Cardiac septum (tissue), 1 donor: Measurements from ENCODE around the gene NAXE. TPM values are rescaled to one million over a fixed set of nuclear protein-coding genes. Genes with fewer than 3 reads are reported as not detected.

Source experiments
- DNase-seq: peaks from one replicate; pipeline ENCODE4 v3.0.0-alpha.2; 2020; ENCODE audit warnings: low spot score
- intact Hi-C: fragments of 100-400 bp; cut with DNase I; formaldehyde crosslinking; loops from one replicate; pipeline ENCODE4 v1.14.0; 2022
- total RNA-seq: library from RNA; stranded (reverse); fragmentation: NEBNext Ultra II Directional; extraction: Animal tissue kit (Norgen Biotek cat#: 25700); gene quantifications from one replicate; pipeline ENCODE4 v1.2.1, GENCODE V29; 2021
- donor health status: DM: no; HTN: no; CAD: no.

Gene NAXE
- total RNA-seq, 1 donor from 2014 or later = 91.4 TPM

DNA sequence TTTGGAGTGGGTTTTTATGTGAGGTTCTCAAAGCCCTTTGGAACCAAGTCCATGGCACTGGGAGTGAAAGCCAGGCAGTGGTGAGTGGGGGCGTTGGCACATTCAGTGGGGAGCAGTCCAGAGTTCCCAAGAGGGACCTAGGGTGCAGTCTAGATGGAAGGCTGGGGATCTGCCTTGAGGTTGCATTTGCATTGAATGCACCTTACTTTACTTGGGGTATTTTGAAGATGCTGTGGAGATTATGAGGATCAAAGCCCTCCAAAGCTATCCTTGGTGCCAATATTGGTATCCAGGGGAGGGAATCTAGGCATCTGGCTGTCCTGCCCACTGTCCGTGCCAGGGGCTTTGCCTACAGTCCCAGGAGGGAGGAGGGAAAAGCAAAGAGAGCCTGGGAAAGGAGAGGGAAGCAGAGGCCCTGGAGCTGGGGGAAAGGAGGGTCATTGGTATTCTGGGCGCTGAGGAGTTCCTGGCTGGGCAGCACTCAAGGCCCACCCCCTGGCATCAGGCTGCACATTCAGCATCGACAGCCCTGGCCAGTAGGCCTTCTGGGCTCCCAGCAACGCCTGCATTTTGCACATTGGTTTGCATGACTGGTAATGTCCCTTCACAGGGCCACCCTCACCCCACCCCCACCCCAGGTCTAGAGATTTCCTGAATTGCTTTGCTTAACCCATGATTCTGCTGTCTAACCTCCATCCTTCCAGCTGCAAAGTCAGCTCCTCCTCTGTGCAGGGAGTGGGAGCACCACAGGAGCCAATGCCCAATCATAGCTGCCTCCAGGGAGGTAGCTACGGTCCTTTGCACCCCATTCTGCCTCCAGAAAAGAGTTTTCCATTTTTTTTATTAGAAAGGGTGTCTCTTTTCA, 49.5 kb downstream of the NAXE start:
- no peak for DNase-seq
- intact Hi-C loops = no loop called here

DNA sequence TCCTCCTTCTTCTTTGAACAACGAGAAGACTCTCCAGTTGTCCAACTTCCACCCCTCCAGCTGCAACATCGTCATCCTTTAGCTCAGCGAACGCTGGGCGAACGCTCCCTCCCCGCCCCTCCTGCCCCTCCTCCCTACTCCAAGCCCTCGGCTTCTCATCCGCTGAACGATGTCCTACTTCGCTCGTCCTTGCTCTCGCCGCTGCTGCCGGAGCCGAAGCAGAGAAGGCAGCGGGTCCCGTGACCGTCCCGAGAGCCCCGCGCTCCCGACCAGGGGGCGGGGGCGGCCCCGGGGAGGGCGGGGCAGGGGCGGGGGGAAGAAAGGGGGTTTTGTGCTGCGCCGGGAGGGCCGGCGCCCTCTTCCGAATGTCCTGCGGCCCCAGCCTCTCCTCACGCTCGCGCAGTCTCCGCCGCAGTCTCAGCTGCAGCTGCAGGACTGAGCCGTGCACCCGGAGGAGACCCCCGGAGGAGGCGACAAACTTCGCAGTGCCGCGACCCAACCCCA, 50.2 kb downstream of the NAXE start, which contains the start of gene BCAN:
TSS of gene BCAN (plus strand) at position 357 of the 504 bp plus-strand sequence. CDS start 3,938 bp downstream, outside the sequence.
- no peak for DNase-seq
- intact Hi-C loops = no loop called here

- intact Hi-C loops = no loop called here
- DNase-seq = no peak
Measured at GRCh38 chr1:156642265-156643048, 50.9 kb downstream of the NAXE start.

DNA sequence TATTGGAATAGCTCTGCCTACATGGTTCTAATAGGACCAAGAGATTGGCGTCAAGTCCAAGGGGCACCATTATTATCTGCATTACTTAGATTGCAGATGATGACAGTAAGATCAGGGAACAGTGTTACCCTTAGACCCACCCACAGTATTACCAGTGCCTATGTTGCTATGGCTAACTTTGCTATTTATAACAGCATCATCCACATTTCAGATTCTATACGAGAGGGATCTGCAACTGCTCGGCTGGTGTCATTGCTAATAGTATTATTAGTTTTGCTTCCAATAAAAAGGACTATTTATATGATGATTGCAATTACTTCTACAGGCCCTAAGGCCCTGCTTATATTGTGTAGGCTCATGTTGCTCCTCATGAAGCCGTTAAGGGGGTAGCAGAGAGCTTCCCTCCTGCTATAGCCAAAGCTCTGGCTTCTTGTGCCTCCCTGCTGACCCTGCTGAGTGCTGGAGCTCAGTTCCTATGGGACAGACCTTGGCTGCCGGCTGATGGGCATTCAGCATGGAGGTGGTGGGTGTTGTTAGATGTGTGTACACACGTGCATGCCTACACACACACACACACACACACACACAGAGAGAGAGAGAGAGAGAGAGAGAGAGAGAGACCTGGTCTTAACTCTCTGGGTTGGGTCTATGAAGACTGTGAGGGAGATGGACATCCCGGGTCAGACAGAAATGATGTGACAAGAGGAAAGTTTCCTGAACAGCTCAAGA, 51.6 kb downstream of the NAXE start:
- no peak for DNase-seq

GRCh38 chr1:156643778-156644092, 52.2 kb downstream of the NAXE start:
- DNase-seq = no peak
- intact Hi-C loops = no loop called here

More for the DNA sequence above, 51.6 kb downstream of the NAXE start:
- intact Hi-C loops = no loop called here

Other genes with a start within 250 kb of the NAXE start
- gene RHBG, start 222.6 kb upstream of the NAXE start, total RNA-seq = not detected
- 93.1 TPM for gene MEF2D, start 91.0 kb upstream of the NAXE start, total RNA-seq
- 0.16 TPM for gene IQGAP3, start 19.2 kb upstream of the NAXE start, total RNA-seq
- gene TTC24, start 12.1 kb upstream of the NAXE start, total RNA-seq = not detected
- 15.5 TPM for gene GPATCH4, start 9.7 kb downstream of the NAXE start, total RNA-seq
- gene HAPLN2, start 27.6 kb downstream of the NAXE start, total RNA-seq = 0.43 TPM
- gene BCAN, start 50.3 kb downstream of the NAXE start, total RNA-seq = 0.16 TPM
- gene NES, start 85.6 kb downstream of the NAXE start, total RNA-seq = 699 TPM
- 3.7 TPM for gene CRABP2, start 113.8 kb downstream of the NAXE start, total RNA-seq
- 14.7 TPM for gene METTL25B, start 136.7 kb downstream of the NAXE start, total RNA-seq
- gene ISG20L2, start 137.0 kb downstream of the NAXE start, total RNA-seq = 12.4 TPM
- gene MRPL24, start 149.3 kb downstream of the NAXE start, total RNA-seq = 66.1 TPM
- 131 TPM for gene HDGF, start 159.9 kb downstream of the NAXE start, total RNA-seq
- gene PRCC, start 175.8 kb downstream of the NAXE start, total RNA-seq = 44.5 TPM
- 1.4 TPM for gene SH2D2A, start 225.1 kb downstream of the NAXE start, total RNA-seq